Testis (tissue), 3 donors: ENCODE data around the gene STARD7. TPM values are rescaled to one million over a fixed set of nuclear protein-coding genes. Genes with fewer than 3 reads are reported as not detected.
"Not testable (repeated sequence)": the region's sequence is repeated elsewhere in the genome, so short reads cannot be mapped to it uniquely, and the experiment has no call there.

ENCODE experiments used
- DNase-seq: peaks from one replicate; pipeline ENCODE4 v3.0.0-alpha.2; 2019
- H3K27ac ChIP-seq, 2 donors: fragments of 200-600 bp; sonication (generic); one replicate each; pipeline ENCODE4 v1.5.1; 2019
- H3K27me3 ChIP-seq: fragments of 200-600 bp; sonication (generic); one replicate; pipeline ENCODE4 v1.5.1; 2019
- H3K36me3 ChIP-seq: fragments of 200-600 bp; sonication (generic); one replicate; pipeline ENCODE4 v1.5.1; 2017; ENCODE audit warnings: low read depth; ENCODE audit errors: missing control alignments
- H3K4me1 ChIP-seq: fragments of 200-600 bp; sonication (generic); one replicate; pipeline ENCODE4 v1.5.1; 2019
- H3K4me3 ChIP-seq, 2 donors: fragments of 200-600 bp; sonication (generic); one replicate each; pipeline ENCODE4 v1.5.1; 2017 to 2019
- H3K9me3 ChIP-seq: fragments of 200-600 bp; sonication (generic); one replicate; pipeline ENCODE4 v1.5.1; 2017
- POLR2A ChIP-seq: fragments of 450-650 bp; IDR thresholded peaks from one replicate; pipeline ENCODE4 v1.6.1; 2017; ENCODE audit warnings: antibody characterized with exemption, mild to moderate bottlenecking, moderate library complexity
- WGBS, 2 donors: methylation state at CpG; one replicate each; pipeline ENCODE4 v1.1.5; 2018; 5-methylcytosine and 5-hydroxymethylcytosine counted together
- intact Hi-C: fragments of 100-400 bp; cut with DNase I; formaldehyde crosslinking; loops from one replicate; pipeline ENCODE4 v1.15.1; 2023; ENCODE audit warnings: low total_unique reads
- polyA plus RNA-seq: library from polyadenylated mRNA; stranded (reverse); fragments of 350-450 nt; fragmentation: Illumina TruSeq; extraction: RNeasy Lipid Tissue Mini Kit (QIAGEN cat#74804); gene quantifications from one replicate; pipeline ENCODE4 v1.2.3, GENCODE V29; 2014; ENCODE audit warnings: low read depth, low replicate concordance; ENCODE audit not compliant: insufficient read depth
- total RNA-seq, 2 donors: library from RNA; depleted of rRNA; stranded (reverse); fragments of >200 nt; gene quantifications; one replicate each; pipeline ENCODE4 v1.2.3, GENCODE V29; 2016
- TF ChIP-seq, protein P1 (sequence below), 3 experiments: fragments of 450-650 bp in 2 of 3; fragments of 200-600 bp in 1 of 3; sonication (generic) in 1 of 3; IDR thresholded peaks; one replicate each; pipeline ENCODE4 v1.5.1; 2016 to 2019; ENCODE audit warnings: antibody characterized with exemption in 3 of 3, mild to moderate bottlenecking in 2 of 3, moderate library complexity in 1 of 3

STARD7 gene
- total and polyA plus RNA-seq, 3 donors from 2014 or later = 58.0 to 96.2 (median 77.7) TPM

DNA sequence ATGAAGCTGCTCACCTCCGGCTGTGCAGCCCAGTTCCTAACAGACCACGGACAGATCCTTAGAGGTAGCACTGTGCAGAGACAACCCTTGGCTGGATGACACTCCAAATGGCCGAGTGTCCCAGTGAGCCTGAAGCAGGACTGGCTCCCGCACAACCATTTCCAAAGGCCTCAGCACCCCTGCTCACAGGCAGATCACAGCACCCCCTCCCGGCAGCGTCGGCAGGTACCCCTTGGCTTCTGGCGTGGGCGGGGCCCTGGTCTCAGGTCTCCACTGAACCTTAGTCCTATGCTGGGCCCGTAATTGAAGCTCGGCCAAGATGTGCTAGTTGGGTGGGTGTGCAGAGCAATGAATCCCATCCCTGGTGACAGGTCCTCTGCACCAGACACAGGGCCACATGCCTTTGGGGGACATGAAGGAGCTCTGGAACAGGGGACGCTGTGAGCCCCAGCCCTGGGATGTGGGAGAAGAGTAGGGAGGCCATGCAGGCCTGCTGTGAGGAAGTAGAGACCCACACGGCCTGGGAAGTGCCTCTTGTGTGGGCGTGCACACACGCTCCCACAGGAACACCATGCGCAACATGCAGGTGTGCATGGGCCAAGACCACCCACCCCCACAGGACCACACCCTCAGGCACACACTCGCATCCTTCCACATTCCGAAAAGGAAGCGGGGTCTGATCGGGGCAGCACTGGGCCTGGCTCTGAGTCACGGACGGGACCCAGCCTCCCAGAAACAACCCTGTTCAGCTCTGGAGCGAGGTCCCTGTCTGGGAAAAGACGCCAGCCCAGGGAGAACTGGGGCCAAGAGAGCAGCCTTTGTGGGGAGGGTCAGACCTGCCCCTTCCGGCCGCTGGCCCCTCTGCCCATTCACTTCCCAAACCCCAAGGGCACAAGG, 66.2 kb downstream of the STARD7 start:
- Histone ChIP-seq H3K4me3 (no peak overlapping the region), H3K9me3 (no peaks in the 10 kb centered on the region), H3K27ac (no peak overlapping the region), H3K27me3 (no peaks in the 10 kb centered on the region), H3K36me3 (no peaks in the 10 kb centered on the region), H3K4me1 (peaks cover 25% of the 10 kb centered on the region)
- TF ChIP-seq, protein P1, sequence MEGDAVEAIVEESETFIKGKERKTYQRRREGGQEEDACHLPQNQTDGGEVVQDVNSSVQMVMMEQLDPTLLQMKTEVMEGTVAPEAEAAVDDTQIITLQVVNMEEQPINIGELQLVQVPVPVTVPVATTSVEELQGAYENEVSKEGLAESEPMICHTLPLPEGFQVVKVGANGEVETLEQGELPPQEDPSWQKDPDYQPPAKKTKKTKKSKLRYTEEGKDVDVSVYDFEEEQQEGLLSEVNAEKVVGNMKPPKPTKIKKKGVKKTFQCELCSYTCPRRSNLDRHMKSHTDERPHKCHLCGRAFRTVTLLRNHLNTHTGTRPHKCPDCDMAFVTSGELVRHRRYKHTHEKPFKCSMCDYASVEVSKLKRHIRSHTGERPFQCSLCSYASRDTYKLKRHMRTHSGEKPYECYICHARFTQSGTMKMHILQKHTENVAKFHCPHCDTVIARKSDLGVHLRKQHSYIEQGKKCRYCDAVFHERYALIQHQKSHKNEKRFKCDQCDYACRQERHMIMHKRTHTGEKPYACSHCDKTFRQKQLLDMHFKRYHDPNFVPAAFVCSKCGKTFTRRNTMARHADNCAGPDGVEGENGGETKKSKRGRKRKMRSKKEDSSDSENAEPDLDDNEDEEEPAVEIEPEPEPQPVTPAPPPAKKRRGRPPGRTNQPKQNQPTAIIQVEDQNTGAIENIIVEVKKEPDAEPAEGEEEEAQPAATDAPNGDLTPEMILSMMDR (IDR thresholded peaks at IDR 0.05) = no peak
- no peak for TF ChIP-seq POLR2A
- 68 to 75% methylated on average over 8 to 26 of the region's 26 CpGs for WGBS, 2 donors
- intact Hi-C loops = no loop called here
- no peak for DNase-seq

DNA sequence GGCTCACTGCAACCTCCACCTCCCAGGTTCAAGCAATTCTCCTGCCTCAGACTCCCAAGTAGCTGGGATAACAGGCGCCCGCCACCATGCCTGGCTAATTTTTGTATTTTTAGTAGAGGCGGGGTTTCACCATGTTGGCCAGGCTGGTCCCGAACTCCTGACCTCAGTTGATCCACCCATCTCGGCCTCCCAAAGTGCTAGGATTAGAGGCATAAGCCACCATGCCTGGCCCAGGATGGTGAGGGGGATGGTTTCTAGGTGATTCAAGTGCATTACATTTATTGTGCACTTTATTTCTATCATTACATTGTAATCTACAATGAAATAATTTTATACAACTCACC, 67.0 kb downstream of the STARD7 start:
- peaks cover 17% of the 10 kb centered on the region for H3K4me1 ChIP-seq
- intact Hi-C loops, H3K9me3 ChIP-seq, DNase-seq, H3K36me3 ChIP-seq, H3K4me3 ChIP-seq, H3K27ac ChIP-seq, H3K27me3 ChIP-seq: not testable (repeated sequence)
- WGBS, 2 donors = 93 to 96% methylated on average over 5 of the region's 5 CpGs

DNA sequence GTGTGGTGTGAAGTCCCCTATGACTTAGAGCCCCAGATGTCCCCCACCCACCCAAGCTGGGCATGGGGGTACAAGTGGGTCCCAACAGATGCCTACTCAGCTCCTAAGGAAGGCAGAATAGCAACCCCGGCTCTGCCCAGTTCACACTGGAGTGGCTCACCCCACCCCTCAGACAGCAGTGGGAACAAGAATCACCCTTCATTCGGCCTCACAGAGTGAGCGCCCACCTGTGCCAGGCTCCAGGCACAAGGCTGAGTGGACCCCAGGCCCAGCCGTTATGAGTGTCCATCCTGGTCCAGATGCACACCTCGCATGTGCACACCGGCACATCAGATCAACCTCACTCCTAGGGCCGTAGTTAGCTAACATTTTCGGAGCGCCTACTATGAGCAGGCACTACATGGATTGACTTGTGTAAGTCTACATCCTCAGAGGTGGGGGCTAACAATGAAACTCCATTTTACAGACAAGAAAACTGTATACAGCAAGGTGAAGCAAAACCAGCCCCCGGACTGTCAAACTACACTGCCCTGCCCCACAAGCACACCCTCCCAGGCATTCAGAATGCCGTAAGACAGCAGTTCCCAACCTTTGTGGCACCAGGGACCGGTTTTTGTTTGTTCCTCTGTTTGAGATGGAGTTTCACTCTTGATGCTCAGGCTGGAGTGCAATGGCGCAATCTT, 67.5 kb downstream of the STARD7 start:
- H3K4me1 ChIP-seq = peaks cover 11% of the 10 kb centered on the region
- no peak overlapping the region for H3K27ac ChIP-seq
- intact Hi-C loops = no loop called here
- DNase-seq = no peak
- no peak overlapping the region for H3K4me3 ChIP-seq
- no peaks in the 10 kb centered on the region for H3K27me3 ChIP-seq
- TF ChIP-seq, protein P1 (IDR thresholded peaks at IDR 0.05) = no peak
- no peak for TF ChIP-seq POLR2A
- H3K9me3 ChIP-seq = no peaks in the 10 kb centered on the region
- no peaks in the 10 kb centered on the region for H3K36me3 ChIP-seq
- 92 to 93% methylated on average over 4 to 13 of the region's 13 CpGs for WGBS, 2 donors

DNA sequence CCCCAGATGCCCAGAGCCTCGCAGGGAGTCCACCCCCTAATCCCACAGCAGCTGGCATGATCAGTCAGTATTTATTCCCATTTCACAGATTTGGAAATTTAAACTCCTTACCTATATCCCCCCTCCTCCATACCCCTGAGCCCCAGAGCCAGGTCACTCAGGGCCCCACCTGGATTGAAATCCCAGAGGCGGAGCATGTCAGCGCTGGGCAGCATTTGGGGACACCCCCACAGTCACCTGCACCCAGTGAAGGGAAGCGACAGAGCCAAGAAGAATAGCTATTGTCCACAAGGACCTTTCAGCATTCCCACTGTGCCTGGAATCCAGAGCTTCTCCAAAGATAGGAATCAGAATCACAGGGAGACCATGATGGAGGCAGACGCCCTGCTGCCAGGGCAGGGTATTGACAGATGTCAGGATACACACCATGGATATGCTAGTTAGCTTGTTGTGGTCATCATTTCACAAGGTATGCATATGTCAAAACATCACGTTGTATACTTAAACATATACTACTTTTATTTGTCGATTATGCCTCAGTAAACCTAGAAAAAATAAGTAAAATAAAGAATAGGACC, 69.4 kb downstream of the STARD7 start:
- no peaks in the 10 kb centered on the region for H3K9me3 ChIP-seq
- intact Hi-C loops = no loop called here
- H3K36me3 ChIP-seq = no peaks in the 10 kb centered on the region
- H3K4me1 ChIP-seq = no peaks in the 10 kb centered on the region
- no peak for DNase-seq
- no peak overlapping the region for H3K4me3 ChIP-seq
- no peaks in the 10 kb centered on the region for H3K27me3 ChIP-seq
- TF ChIP-seq, protein P1 (IDR thresholded peaks at IDR 0.05) = no peak
- TF ChIP-seq POLR2A = no peak
- 88 to 94% methylated on average over 7 of the region's 7 CpGs for WGBS, 2 donors
- no peak overlapping the region for H3K27ac ChIP-seq
